Measurements from ENCODE around the gene KIAA1143.

The KIAA1143 gene

DNA sequence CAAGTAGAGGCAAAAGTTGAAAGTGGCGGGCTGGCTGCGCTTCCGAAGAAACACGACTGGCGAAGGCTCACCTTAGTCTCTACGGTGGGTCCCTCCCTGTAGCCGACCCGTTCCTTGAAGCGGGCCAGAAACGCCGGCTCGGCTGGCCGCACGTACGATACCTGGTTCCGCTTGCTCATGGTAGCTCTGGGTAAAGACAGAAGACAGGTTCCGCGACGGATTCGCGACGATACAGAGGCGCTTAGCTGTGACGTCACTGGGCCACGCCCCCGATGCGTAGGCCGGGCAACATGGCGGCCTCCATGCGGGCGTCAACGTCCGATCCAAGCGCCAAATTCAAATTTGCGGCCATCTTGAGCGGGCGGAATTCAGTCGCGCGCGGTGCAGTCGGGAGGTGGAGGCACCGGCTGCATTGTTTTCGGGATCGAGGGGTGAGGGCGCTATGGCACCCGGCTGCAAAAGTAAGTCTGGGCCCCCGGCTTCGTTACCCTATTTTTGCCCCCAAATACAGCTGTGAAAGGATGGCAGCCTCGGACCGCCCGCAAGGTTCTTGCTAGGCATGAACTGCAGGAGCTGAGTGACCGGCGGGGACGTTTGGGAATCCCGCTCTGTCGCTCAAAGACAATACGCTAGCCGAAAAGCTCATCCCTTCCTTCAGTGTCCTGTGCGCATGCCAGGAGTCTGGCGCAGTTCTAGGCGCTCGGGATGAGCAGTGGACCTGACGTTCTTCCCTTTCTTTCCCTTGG, at the start of gene KIAA1143, which contains the start of gene KIF15:
KIAA1143 (minus strand) TSS at position 196 of the 746 bp plus-strand sequence; CDS start at position 179, 17 bp downstream.
KIF15 (plus strand) TSS at position 371 of the 746 bp plus-strand sequence; CDS start at position 443, 72 bp downstream.
- peak; percentile 90 for DNase-seq

DNA sequence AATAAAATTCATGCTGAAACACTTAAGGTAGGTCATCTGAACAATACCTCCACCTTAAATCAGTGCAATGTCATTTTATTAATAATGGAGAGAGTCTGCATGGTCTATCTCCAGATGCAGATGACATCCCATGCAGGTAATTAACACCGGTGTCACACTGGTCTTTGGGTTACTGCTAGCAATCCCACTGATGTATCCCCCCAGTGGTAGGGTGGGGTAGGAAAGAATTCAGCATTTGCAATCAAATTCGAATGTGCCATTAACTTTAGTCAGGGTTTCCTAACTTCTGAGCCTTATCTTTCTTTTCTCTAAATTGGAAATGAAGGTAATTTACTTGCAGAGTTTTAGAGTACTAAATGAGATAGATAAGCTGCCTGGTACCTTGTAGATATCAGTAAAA, 44.5 kb upstream of the KIAA1143 start:
- DNase-seq = no peak

DNA sequence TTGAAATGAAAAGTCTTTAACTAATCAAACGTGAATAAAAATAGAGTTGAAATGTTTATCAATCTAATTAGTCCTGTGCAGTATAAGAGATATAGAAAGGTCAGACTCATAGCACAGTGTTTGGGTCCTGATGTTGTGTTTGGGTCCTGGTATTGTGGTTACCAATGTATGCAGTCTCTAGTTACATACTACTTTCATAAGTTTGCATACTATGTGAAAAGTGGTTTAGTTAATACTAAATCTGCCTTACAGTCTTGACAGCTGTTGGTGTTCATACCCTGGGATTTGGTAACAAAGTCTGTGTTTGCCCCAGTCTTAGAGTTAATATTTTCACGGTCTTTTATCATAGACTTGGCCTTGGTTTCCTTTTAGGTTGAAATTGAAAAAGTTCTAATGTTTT, 41.9 kb upstream of the KIAA1143 start:
- no peak for DNase-seq

DNA sequence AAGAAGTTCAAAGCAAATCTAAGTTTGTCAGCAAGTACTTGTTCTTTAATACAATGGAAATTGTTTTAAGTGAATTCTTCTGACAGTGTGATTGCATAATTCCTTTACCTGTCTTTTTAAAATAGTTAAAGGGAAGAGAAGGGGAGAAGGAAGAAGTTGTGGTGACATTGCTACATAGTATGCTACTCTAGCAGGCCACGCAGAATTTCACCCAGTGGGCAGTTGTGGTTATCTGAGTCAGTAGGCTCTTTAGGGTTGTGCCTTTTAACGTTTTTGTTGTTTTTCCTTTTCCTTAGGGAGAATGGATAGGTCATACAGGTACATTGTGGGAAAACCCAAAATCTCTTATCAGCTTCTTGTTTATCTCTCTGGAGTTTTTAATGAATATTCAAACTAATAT, 40.6 kb upstream of the KIAA1143 start:
- DNase-seq = no peak

DNA sequence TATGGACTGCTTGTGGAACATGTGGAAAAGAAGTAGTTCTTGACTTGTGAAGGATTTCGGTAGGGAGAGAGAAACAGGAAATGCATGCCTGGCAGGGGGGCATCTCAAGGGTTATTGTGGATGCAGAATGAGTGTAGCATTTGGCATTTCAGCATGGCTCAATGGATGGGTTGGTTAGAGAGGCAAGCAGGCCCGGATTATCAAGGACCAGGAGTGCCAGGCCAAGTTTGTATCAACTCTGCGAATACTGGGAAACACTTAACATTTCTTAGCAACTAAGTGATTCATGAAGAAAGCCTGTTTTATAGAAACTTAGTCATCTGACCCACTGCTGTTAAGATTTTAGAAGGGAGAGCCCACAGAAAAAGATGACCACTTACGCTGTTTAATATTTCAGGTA, 33.8 kb upstream of the KIAA1143 start:
- no peak for DNase-seq

DNA sequence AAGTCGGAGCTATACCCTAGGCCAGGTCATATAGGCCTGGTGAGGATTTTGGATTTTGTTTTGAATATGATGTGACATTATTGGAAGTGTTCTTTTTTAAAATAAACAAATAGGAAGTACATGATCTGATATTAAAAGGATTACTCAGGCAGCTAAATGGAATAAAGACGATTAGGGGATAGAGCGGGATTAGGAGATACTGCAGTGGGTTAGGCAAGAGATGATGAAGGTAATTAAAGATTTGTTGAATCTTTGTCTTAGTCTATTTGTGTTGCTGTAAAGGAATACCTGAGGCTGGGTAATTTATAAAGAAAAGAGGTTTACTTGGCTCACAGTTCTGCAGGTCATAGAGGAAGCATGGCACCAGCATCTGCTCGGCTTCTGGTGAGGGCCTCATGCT, 21.5 kb upstream of the KIAA1143 start:
- no peak for DNase-seq

DNA sequence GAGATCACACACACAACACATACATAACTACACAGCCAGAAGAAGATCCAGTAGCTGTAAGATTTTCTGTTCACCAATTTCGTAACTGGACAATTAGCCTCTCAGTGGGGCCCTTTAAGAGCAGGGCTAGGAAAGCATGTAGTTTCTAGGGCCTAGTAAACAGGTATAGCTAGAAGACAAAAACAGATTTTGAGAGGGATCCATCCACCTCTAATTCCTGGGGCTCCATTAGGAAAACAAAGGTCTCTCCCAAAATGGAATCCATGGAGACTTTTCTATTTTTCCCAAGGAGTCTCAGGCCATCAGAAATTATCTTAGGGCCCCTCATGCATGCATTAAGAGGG, 10.7 kb upstream of the KIAA1143 start:
- DNase-seq = no peak

DNA sequence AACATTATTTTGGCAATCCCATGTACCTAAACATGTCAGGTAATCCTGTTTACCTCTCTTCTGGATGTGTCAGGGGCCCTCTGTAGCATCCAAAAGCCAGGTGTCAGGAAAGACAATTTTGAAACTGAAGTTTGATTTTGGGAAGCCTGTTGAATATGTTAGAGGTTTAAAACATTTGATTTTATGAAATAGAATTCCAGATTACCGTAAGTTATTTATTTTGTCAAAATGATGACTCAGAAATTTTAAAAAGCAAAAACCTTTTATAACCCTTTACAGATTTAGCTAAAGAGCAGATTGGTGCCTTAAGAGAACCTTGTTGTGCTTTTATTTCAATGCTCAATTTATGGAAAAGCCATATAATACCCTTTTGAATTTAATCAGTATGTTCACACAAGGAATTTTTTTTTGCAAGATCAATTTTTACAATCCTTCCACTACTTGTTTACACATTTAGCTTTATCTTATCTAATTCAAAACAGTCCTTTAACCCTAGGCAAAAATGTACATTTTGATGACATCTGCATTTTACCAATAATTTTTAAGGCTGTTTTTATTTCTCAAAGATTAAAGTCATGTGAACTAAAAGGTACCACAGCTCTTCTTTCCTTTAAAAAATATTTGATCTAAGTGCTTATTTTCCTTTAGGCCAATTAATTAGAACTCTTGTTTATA, 10.1 kb upstream of the KIAA1143 start:
- DNase-seq = no peak

DNA sequence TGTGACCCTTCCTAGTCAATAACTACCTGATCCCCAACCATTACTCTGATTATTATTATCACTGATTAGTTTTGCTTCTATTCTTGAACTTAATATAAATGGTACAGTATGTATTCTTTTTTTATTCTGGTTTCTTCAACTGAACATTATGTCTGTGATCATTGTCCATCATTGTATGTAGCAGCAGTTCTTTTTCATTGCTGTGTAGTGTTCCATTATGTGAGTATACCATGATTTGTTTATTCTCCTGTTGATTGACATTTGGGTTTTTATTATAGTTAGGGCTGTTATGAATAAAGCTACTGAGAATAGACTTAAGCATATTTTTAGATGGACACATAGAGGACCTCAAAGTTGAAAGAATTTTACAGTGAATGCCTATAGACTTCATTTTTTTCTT, 2.8 kb upstream of the KIAA1143 start:
- no peak for DNase-seq

DNA sequence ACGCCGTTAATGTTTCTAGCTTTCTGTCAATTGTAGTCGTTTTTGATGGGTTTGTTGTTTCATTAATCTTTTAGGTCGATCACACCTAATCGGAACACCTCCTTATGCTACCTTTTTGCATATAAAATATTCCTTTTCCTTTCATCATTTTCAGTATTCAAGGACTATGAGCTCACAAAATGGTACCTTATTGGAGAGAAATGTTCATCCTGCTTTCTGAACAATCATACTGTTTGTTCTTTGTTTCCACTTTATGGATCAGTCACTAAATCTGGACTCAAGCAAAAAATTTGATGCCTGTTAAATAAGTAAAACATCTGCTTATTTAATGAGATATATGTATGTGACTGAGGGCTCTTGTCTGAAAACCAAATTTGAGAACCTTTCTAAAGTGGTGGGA, 1.3 kb upstream of the KIAA1143 start:
- no peak for DNase-seq

DNA sequence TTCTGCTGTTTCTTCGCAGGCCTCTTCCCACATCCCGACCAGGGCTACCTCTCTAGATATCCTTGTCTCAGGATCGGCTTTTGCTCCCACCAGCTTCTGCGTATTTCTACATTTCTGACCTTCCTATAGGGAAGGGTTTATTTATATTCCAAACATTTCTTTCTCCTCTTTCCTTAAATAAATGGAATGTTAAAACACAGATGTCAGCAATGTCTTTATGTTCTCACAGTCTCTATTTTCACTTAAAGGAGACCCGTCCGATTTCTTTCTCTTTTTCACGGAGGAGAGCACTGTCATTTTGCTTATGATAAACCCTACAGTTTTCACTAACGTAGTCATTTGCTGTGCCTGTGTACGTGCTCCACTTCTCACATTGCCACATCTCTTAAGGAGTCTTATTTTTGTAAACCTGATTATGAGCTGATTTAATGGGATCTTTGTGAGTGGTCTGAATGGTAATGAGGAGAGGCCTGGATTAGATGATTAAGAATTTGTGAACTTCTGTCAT, 805 bp upstream of the KIAA1143 start:
- no peak for DNase-seq

DNA sequence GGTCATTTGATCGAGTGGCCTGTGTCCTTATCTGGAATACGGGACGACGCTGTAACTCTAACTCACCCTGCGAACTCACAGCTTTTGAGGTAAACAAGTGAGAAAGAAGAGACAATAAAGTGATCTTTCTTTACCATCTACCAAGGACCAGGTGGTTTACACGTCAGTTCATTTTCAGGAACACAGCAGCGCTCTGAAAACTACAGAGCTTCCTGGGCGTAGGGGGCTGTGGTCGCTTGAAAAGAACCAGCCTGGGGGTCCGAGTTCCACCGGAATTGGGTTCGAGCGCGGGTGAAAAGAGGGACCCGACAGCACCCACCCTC, 357 bp downstream of the KIAA1143 start:
- no peak for DNase-seq

DNA sequence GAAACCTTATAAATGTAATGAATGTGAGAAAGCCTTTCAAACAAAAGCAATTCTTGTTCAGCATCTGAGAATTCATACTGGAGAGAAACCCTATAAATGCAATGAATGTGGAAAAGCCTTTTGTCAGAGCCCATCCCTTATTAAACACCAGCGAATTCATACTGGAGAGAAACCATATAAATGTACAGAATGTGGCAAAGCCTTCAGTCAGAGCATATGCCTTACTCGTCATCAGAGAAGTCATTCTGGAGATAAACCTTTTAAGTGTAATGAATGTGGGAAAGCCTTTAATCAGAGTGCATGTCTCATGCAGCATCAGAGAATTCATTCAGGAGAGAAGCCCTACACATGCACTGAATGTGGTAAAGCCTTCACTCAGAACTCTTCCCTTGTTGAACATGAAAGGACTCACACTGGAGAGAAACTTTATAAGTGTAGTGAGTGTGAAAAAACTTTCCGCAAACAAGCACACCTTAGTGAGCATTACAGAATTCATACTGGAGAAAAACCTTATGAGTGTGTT, 26.7 kb downstream of the KIAA1143 start:
- DNase-seq = no peak

DNA sequence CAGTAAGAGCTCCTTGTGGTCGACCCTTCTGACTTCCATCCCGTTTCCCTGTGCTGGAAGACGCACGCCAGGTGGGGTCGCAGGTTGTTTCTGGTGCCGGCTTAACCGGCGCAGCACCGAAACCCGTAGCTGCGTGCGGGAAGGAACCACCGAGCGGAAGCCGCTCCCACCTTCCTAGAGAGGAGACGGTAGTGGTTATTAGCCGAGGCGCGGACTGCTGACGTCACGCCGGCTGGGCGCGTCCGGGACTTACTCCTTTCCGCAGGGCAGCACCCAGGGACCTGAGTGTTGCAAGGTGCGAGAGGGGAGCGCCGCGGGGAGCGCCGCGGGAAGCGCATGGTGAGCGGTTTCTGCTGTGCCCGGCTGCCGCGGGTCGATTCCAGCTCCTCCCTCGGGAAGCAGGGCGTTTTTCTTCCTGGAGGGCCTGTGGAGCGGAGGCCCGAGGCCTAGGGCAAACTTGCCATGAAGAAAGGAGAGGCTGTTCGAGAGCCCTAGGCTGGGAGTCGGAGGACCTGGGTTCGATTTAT, 32.0 kb downstream of the KIAA1143 start, which contains the start of gene ZNF501:
ZNF501 (plus strand) TSS at position 252 of the 527 bp plus-strand sequence. CDS start 4,787 bp downstream, outside the sequence.
- DNase-seq = peak; percentile 57

DNA sequence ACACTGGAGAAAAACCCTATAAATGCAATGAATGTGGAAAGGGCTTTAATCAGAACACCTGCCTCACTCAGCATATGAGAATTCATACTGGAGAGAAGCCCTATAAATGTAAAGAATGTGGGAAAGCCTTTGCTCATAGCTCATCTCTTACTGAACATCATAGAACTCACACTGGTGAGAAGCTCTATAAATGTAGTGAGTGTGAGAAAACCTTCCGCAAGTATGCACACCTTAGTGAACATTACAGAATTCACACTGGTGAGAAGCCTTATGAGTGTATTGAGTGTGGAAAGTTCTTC, 39.4 kb downstream of the KIAA1143 start:
- DNase-seq = no peak

DNA sequence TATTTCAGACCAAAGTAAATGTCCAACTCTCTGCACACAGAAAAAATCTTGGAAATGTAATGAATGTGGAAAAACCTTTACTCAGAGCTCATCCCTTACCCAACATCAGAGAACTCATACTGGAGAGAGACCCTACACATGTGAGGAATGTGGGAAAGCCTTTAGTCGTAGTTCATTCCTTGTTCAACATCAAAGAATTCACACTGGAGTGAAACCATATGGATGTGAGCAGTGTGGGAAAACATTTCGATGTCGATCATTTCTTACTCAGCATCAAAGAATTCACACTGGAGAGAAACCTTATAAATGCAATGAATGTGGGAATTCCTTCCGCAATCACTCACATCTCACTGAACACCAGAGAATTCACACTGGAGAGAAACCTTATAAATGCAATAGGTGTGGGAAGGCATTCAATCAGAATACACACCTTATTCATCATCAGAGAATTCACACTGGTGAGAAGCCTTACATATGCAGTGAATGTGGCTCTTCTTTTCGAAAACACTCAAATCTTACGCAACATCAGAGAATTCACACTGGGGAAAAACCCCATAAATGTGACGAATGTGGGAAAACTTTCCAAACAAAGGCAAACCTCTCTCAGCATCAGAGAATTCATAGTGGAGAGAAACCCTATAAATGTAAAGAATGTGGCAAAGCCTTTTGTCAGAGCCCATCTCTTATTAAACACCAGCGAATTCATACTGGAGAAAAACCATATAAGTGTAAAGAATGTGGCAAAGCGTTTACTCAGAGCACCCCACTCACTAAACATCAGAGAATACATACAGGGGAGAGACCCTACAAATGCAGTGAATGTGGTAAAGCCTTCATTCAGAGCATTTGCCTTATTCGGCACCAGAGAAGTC, 40.0 kb downstream of the KIAA1143 start:
- DNase-seq = no peak

DNA sequence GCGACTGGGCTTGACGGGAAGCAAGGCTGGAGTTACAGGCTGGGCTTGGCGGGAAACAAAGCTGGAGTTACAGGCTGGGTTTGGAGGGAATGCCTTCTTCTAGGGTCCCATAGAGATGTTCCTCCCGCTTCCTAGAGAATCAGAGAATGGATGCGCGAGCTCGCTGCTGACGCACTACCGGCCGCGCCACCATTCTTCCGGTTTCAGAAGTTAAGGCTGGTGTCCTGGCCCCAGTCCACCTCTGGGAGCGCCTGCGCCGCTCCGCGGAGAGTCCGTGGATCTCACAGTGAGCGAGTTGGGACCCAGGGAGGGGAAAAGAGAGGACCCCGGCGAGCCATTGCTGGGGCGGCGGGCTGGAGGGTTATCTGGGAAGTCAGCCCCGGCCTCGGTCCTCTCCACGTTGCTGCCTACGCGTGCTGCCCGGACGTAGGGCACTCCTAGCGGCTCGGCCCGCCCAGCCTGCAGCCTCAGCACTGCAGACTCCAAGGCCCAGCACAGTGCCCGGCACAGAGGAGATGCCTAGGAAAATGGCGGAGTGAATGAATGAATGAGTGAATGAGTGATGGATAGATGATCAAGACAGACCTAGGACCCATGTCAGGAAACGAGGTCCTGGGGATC, 48.9 kb downstream of the KIAA1143 start, which contains the start of gene ZNF502:
ZNF502 (plus strand) TSS at position 206 of the 621 bp plus-strand sequence. CDS start 7,602 bp downstream, outside the sequence.
- peak; percentile 76 for DNase-seq
